Erythroblast (primary cell): ENCODE results near the gene SBF2.

Experiments used
- DNase-seq, 2 experiments: peaks; one replicate each; lab custom pipeline; 2025; lab: John Stamatoyannopoulos, UW
- GATA1 ChIP-seq: IDR thresholded peaks from 2 replicates; pipeline ENCODE4 v1.6.1; 2011; ENCODE audit warnings: low read depth, mild to moderate bottlenecking, control low read depth, low read length, moderate library complexity
- POLR2A ChIP-seq: IDR thresholded peaks from 2 replicates; pipeline ENCODE4 v1.6.1; 2011; ENCODE audit warnings: mild to moderate bottlenecking, low read length

Gene SBF2

GRCh38 chr11:9982127-9982795 lies 311.8 kb downstream of the SBF2 start:
- no peak for DNase-seq
- no peak for TF ChIP-seq GATA1

DNA sequence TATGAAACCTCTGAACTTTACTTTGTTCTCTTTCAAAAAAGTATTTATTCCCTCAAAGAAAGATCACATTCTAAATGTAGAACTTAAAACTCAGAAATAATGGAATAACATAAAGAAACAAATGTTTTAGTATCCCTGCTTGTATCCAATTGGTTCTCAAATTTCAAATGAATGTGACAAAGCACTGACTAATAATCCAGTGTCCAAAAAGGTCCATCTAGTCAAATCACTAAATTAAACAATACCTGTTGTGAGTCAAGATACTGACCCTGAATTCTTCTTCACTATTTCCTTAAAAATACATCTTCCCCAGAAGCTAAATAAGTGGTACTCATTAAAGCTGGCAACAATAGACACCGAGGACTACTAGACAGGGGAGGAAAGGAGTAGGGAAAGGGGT lies 313.1 kb downstream of the SBF2 start:
- TF ChIP-seq POLR2A (no peak), GATA1 (no peak)

DNA sequence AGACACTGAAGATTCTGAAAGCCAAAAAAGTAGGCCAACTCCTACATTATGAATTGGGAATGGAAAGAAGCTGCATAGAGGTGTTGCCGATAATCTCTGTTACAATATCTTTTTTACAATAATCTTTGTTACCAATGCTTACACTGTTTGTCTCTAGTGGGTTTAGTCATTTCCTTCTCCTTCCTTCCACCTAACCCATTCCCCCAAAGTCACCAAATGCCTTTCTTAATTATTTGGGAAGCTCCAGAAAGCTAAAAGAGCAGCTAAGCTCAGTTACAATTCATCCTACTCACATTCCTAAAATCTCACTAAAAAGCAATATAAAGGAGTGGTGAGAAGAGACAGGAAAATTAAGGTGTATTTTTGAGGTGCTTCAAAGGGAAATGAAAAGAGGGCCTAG lies 316.5 kb downstream of the SBF2 start:
- no peak for DNase-seq

More for the DNA sequence above, 313.1 kb downstream of the SBF2 start:
- DNase-seq: no peak

GRCh38 chr11:9974375-9974774 lies 319.6 kb downstream of the SBF2 start:
- TF ChIP-seq POLR2A (no peak), GATA1 (no peak)
- DNase-seq: no peak

More for the DNA sequence above, 316.5 kb downstream of the SBF2 start:
- no peak for TF ChIP-seq GATA1
- no peak for TF ChIP-seq POLR2A

- no peak for DNase-seq
These were observed 320.1 kb downstream of the SBF2 start for GRCh38 chr11:9973921-9974320.

DNA sequence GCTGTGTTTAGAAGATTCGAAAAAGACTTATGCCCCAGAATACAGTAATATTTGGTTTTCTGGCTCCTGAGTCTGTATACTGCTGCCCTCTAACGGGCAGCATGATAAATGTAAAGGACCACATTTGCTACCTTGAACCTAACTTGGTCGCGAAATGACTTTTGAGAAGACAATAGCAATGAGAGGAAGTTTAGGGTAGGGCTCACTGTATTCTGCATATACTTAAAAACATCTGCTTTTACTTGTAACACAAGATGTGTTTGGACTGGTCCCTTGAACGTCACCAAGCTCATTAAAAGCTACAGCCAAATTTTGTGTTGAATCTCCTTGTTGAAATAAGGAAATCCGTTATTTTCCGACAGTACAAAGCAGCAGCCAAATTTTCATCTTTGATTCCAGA lies 321.0 kb downstream of the SBF2 start:
- DNase-seq: peak; percentile 49 to 71
- no peak for TF ChIP-seq POLR2A
- no peak for TF ChIP-seq GATA1

More at GRCh38 chr11:9973921-9974320, 320.1 kb downstream of the SBF2 start:
- TF ChIP-seq GATA1 (no peak), POLR2A (no peak)

DNA sequence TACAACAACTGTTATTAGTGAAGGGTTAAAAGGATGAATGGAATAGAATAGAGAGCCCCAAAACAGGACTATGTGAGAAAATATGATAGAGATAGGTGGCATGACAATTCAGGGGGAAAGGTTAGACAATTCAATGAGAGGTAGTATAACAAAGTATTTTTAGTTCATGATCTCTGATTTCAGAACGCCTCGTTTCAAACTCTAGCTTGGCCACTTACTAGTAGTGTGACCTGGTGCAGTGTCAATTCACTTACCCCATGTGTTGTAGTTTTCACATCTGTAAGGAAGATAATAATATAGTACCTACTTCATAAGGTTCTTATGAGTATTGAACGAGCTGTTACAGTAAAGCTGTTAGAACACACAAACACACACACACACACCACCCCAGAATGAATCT lies 322.1 kb downstream of the SBF2 start:
- DNase-seq: no peak
- no peak for TF ChIP-seq GATA1

- DNase-seq: no peak
- TF ChIP-seq GATA1 (no peak), POLR2A (no peak)
These were observed 325.0 kb downstream of the SBF2 start for GRCh38 chr11:9969068-9969467.

DNA sequence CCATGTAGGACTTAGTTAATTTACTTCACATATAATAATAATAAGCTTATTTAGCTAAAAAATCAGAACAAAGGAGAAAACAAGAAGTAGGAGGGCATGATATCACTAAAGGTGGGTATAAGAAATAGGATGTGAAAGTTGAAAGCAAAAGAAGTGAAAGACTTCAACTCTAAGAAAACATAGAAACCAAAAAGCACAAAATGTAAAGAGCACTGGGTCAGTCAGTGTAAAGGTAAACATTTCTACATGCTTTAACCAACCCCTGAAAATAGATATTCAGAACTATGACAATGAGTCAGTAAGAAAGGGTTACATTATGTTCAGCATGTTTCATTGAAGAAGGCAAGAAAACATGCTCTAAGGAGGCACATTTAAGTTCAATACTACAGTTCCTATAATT lies 331.3 kb downstream of the SBF2 start:
- no peak for TF ChIP-seq POLR2A
- no peak for TF ChIP-seq GATA1
- DNase-seq: no peak

GRCh38 chr11:9957072-9957471 lies 336.9 kb downstream of the SBF2 start:
- TF ChIP-seq POLR2A (no peak), GATA1 (no peak)
- DNase-seq: no peak

- TF ChIP-seq GATA1 (no peak), POLR2A (no peak)
- DNase-seq: no peak
These were observed 337.5 kb downstream of the SBF2 start for GRCh38 chr11:9956483-9956882.

DNA sequence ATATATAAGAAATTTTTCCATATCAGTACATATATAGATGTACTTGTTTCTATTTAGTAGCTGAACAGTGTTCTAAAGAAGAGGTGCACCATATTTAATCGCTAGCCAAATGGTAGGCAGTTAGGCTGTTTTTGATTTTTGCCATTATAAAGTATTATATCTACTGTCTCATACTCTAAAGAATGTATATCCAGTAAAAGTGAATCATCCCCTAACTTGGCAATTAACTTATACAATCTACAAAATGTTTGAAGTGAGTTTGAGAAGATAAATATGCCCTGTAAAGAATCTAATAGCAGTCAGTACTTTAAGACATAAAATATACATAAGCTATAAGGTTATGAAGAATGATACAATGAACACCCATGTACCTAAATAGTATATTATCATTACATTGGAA lies 338.6 kb downstream of the SBF2 start:
- TF ChIP-seq POLR2A: no peak
- no peak for DNase-seq

- TF ChIP-seq POLR2A: no peak
- TF ChIP-seq GATA1: no peak
- DNase-seq: no peak
These were observed 339.9 kb downstream of the SBF2 start for GRCh38 chr11:9953994-9954626.

GRCh38 chr11:9952511-9953196 lies 341.4 kb downstream of the SBF2 start:
- DNase-seq: no peak
- TF ChIP-seq POLR2A: no peak
- no peak for TF ChIP-seq GATA1

DNA sequence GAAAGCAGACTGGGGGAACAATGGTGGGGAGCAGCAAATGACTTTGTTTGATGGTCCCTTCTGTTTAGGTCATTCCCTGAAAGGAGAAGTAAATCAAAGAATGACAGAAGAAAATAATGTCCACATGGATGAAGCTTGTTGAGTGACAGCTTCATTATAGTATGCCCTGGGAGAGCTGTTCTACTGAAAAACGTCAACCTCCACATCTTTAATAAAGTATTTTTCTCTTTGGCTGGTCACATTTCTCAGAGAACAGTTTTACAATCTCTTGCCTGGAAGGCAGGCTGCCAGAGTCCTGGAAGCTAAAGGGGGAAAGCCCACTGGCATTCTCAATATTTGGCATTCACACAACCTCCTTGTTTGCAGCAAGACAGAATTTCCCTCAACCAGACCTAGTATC lies 342.2 kb downstream of the SBF2 start:
- no peak for DNase-seq
- TF ChIP-seq POLR2A (no peak), GATA1 (no peak)
